Measurements from ENCODE around the gene MRPL46.

MRPL46 gene

GRCh38 chr15:88467073-88467934 lies at the start of gene MRPL46, which contains the start of gene MRPS11:
MRPL46 (minus strand) TSS chr15:88467388; CDS start chr15:88467377, 11 bp downstream.
MRPS11 (plus strand) TSS chr15:88467708; CDS start chr15:88467718, 10 bp downstream.
- DNase-seq (ENCODE audit: low read depth in 2 of 2), result peak; percentile 78 to 82

GRCh38 chr15:88513195-88513594 lies 46.0 kb upstream of the MRPL46 start:
- DNase-seq (ENCODE audit: low read depth in 2 of 2), result no peak

- DNase-seq (ENCODE audit: low read depth in 2 of 2), result no peak
Observed at GRCh38 chr15:88512601-88513000, 45.4 kb upstream of the MRPL46 start.

GRCh38 chr15:88512078-88512477 lies 44.9 kb upstream of the MRPL46 start:
- DNase-seq (ENCODE audit: low read depth in 2 of 2), result no peak

GRCh38 chr15:88511161-88511560 lies 44.0 kb upstream of the MRPL46 start:
- no peak for DNase-seq (ENCODE audit: low read depth in 2 of 2)

- DNase-seq (ENCODE audit: low read depth in 2 of 2), result no peak
Observed at GRCh38 chr15:88509964-88510363, 42.8 kb upstream of the MRPL46 start.

GRCh38 chr15:88509321-88509720 lies 42.1 kb upstream of the MRPL46 start:
- no peak for DNase-seq (ENCODE audit: low read depth in 2 of 2)

- DNase-seq (ENCODE audit: low read depth in 2 of 2), result no peak
Observed at GRCh38 chr15:88506628-88507027, 39.4 kb upstream of the MRPL46 start.

- no peak for DNase-seq (ENCODE audit: low read depth in 2 of 2)
Observed at GRCh38 chr15:88505721-88506120, 38.5 kb upstream of the MRPL46 start.

GRCh38 chr15:88504445-88504844 lies 37.3 kb upstream of the MRPL46 start:
- DNase-seq (ENCODE audit: low read depth in 2 of 2), result no peak

GRCh38 chr15:88498996-88499395 lies 31.8 kb upstream of the MRPL46 start:
- no peak for DNase-seq (ENCODE audit: low read depth in 2 of 2)

- DNase-seq (ENCODE audit: low read depth in 2 of 2), result no peak
Observed at GRCh38 chr15:88497109-88497765, 30.0 kb upstream of the MRPL46 start.

GRCh38 chr15:88493844-88494243 lies 26.7 kb upstream of the MRPL46 start:
- DNase-seq (ENCODE audit: low read depth in 2 of 2), result no peak

- no peak for DNase-seq (ENCODE audit: low read depth in 2 of 2)
Observed at GRCh38 chr15:88491158-88491557, 24.0 kb upstream of the MRPL46 start.

GRCh38 chr15:88490036-88490435 lies 22.8 kb upstream of the MRPL46 start:
- DNase-seq (ENCODE audit: low read depth in 2 of 2), result no peak

- no peak for DNase-seq (ENCODE audit: low read depth in 2 of 2)
Observed at GRCh38 chr15:88489321-88489720, 22.1 kb upstream of the MRPL46 start.

- DNase-seq (ENCODE audit: low read depth in 2 of 2), result no peak
Observed at GRCh38 chr15:88487796-88488523, 20.8 kb upstream of the MRPL46 start.

GRCh38 chr15:88487178-88487795 lies 20.1 kb upstream of the MRPL46 start:
- no peak for DNase-seq (ENCODE audit: low read depth in 2 of 2)

- no peak for DNase-seq (ENCODE audit: low read depth in 2 of 2)
Observed at GRCh38 chr15:88484682-88485331, 17.6 kb upstream of the MRPL46 start.

GRCh38 chr15:88482263-88482662 lies 15.1 kb upstream of the MRPL46 start:
- no peak for DNase-seq (ENCODE audit: low read depth in 2 of 2)

- DNase-seq (ENCODE audit: low read depth in 2 of 2), result no peak
Observed at GRCh38 chr15:88480981-88481380, 13.8 kb upstream of the MRPL46 start.

All from stimulated activated CD8-positive, alpha-beta memory T cell treated with anti-CD3 and anti-CD28 coated beads, Interleukin-7, amount 100 ng/mL, for 4 hours (primary cell).